ENCODE results near the gene CMKLR1. TPM values are rescaled to one million over a fixed set of nuclear protein-coding genes. Genes with fewer than 3 reads are reported as not detected.

CMKLR1 gene
- total and polyA plus RNA-seq, 7 donors, result 0.94 to 7.0 (median 4.4) TPM

DNA sequence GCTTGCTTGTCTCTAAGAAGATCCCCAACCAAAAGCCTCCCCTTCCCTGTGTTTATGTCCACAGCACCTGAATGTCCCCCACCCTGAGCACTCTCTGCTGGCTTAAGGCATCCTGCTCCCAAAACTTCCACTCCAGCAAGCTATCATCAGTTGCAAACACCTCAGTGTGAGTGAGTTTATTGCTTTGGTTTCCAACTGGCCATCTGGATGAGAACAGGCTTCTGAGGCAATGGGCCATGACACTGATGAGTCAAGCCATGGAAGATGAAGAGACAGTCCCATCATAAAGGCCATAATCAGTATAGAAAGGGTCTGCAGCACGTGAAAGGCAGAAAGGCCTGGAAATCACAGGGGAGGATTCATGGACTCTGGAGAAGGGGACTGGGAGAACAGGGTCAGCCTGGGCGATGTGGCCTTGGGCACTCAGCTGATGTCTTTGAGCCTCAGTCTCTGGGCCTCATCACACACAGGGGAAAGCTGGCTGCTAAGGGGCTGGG lies 12.8 kb downstream of the CMKLR1 start:
- H3K9me3 ChIP-seq, result no peaks in the 10 kb centered on the region
- H3K27ac ChIP-seq, result no peak overlapping the region
- H3K4me3 ChIP-seq, result no peak overlapping the region
- intact Hi-C loops (cut with DNase I), result no loop called here
- 68 to 81% (median 76%) methylated on average over 2 of the region's 2 CpGs for WGBS, 3 donors
- DNase-seq, result no peak
- no peaks in the 10 kb centered on the region for H3K4me1 ChIP-seq
- H3K36me3 ChIP-seq (ENCODE audit: insufficient read depth in 1 of 2, low read depth in 1 of 2), result no peaks in the 10 kb centered on the region
- no peak for ATAC-seq
- H3K27me3 ChIP-seq (ENCODE audit: insufficient read depth in 3 of 3, low read length in 2 of 3), result no peaks in the 10 kb centered on the region
- no peak for TF ChIP-seq CTCF (IDR thresholded peaks at IDR 0.05)

DNA sequence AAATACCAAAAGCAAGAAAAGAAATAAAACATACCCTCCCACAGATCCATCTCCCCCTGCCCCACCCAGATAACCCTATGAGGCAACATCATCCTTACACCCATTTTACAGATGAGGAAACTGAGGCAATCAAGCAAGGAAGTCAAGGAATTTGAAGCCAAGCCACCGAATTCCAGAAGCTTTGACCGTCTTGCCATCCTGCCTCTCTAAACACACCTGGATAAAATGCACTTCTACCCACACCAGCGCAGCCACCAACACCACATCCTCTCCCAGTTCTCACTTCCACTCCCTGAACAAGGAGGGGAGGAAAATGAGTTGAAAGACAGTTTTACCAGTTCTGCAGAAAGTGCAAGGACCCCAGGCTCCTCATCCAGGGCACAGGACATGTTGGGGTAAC lies 13.6 kb downstream of the CMKLR1 start:
- Histone ChIP-seq H3K4me1 (no peaks in the 10 kb centered on the region), H3K36me3 (ENCODE audit: insufficient read depth in 1 of 2, low read depth in 1 of 2) (no peaks in the 10 kb centered on the region), H3K27ac (no peak overlapping the region), H3K4me3 (no peak overlapping the region), H3K27me3 (ENCODE audit: insufficient read depth in 3 of 3, low read length in 2 of 3) (no peaks in the 10 kb centered on the region), H3K9me3 (no peaks in the 10 kb centered on the region)
- DNase-seq (no peak), ATAC-seq (no peak)
- 81 to 94% (median 92%) methylated on average over 3 of the region's 3 CpGs for WGBS, 3 donors
- TF ChIP-seq CTCF (IDR thresholded peaks at IDR 0.05), result no peak
- intact Hi-C loops (cut with DNase I), result no loop called here

DNA sequence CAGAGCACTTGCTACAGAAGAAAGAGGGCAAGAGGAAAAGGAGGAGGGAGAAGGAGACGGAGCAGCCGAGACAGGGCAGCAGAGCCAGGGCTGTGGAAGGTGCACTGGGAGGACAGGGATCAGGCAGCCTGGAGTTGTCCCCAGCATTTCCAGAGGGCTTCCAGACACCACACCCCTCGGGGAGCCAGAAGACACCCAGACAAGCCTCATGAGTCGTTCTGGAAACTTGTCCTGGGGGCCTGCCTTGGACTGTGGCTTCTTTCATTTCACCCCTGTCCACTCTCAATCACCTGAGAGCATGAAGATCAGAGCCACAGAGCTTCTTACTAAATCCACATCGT lies 14.1 kb downstream of the CMKLR1 start:
- H3K36me3 ChIP-seq (ENCODE audit: insufficient read depth in 1 of 2, low read depth in 1 of 2), result no peaks in the 10 kb centered on the region
- 65 to 72% (median 68%) methylated on average over 5 of the region's 5 CpGs for WGBS, 3 donors
- ATAC-seq (no peak), DNase-seq (no peak)
- no peaks in the 10 kb centered on the region for H3K27me3 ChIP-seq (ENCODE audit: insufficient read depth in 3 of 3, low read length in 2 of 3)
- no peak overlapping the region for H3K4me3 ChIP-seq
- H3K4me1 ChIP-seq, result no peaks in the 10 kb centered on the region
- TF ChIP-seq CTCF (IDR thresholded peaks at IDR 0.05), result no peak
- no peaks in the 10 kb centered on the region for H3K9me3 ChIP-seq
- H3K27ac ChIP-seq, result no peak overlapping the region
- intact Hi-C loops (cut with DNase I), result no loop called here

- Histone ChIP-seq H3K27ac (no peak overlapping the region), H3K9me3 (no peaks in the 10 kb centered on the region), H3K4me1 (no peaks in the 10 kb centered on the region), H3K36me3 (ENCODE audit: insufficient read depth in 1 of 2, low read depth in 1 of 2) (no peaks in the 10 kb centered on the region), H3K27me3 (ENCODE audit: insufficient read depth in 3 of 3, low read length in 2 of 3) (no peaks in the 10 kb centered on the region), H3K4me3 (no peak overlapping the region)
- intact Hi-C loops (cut with DNase I), result no loop called here
- DNase-seq (no peak), ATAC-seq (no peak)
- TF ChIP-seq CTCF (IDR thresholded peaks at IDR 0.05), result no peak
- 72 to 82% (median 73%) methylated on average over 7 to 8 of the region's 8 CpGs for WGBS, 3 donors
Measured at GRCh38 chr12:108324351-108325017, 14.6 kb downstream of the CMKLR1 start.

DNA sequence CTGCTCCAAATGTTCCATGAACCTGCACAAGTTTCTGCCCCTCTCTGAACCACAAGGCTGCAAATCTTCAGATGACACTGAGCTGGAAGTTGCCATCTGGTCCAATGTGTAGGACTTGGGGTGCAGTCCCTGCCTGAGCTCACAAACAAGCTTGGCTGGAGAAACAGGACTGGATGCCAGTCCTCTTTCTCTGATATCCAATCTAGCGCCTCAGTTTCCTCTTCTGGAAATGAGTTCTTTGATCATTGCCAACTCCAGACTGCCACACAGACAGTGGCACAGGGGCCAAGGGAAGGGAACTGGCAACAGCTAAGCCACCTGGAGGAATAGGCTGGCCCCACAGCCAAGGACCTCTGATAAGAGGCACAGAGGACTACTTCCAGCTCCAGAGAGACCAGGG lies 15.5 kb downstream of the CMKLR1 start:
- intact Hi-C loops (cut with DNase I), result no loop called here
- H3K27me3 ChIP-seq (ENCODE audit: insufficient read depth in 3 of 3, low read length in 2 of 3), result no peaks in the 10 kb centered on the region
- H3K4me3 ChIP-seq, result no peak overlapping the region
- no peaks in the 10 kb centered on the region for H3K9me3 ChIP-seq
- WGBS, 3 donors, result 82 to 94% (median 88%) methylated on average over 1 of the region's 1 CpG
- no peak for TF ChIP-seq CTCF (IDR thresholded peaks at IDR 0.05)
- H3K36me3 ChIP-seq (ENCODE audit: insufficient read depth in 1 of 2, low read depth in 1 of 2), result no peaks in the 10 kb centered on the region
- ATAC-seq, result no peak
- H3K27ac ChIP-seq, result no peak overlapping the region
- no peaks in the 10 kb centered on the region for H3K4me1 ChIP-seq
- DNase-seq, result no peak
